SK-N-MC (cell line): ENCODE results near the gene PAM16.

Experiments
- DNase-seq: peaks from one replicate; pipeline ENCODE4 v3.0.0-alpha.2; 2011; ENCODE audit warnings: low read depth, low spot score
- H3K27ac ChIP-seq: fragments of 200-600 bp; sonication (generic); 2 replicates; pipeline ENCODE4 v1.5.1; 2016; ENCODE audit warnings: mixed run types
- H3K36me3 ChIP-seq: fragments of 200-600 bp; sonication (generic); 2 replicates; pipeline ENCODE4 v1.6.1; 2017; ENCODE audit warnings: antibody characterized with exemption, low read length, mixed read lengths; ENCODE audit not compliant: insufficient read depth
- H3K4me3 ChIP-seq: fragments of 200-600 bp; sonication (generic); 2 replicates; pipeline ENCODE4 v1.5.1; 2016
- H3K9ac ChIP-seq: fragments of 200-600 bp; sonication (generic); 2 replicates; pipeline ENCODE4 v1.8.0; 2017; ENCODE audit warnings: mixed run types, mixed read lengths; ENCODE audit not compliant: insufficient read length
- H3K9me3 ChIP-seq: fragments of 200-600 bp; sonication (generic); 2 replicates; pipeline ENCODE4 v1.6.1; 2017; ENCODE audit warnings: low read depth, mild to moderate bottlenecking, antibody characterized with exemption, low read length, moderate library complexity, mixed read lengths
- EZH2 ChIP-seq: fragments of 200-600 bp; sonication (generic); IDR thresholded peaks from one replicate; pipeline ENCODE4 v1.6.1; 2017; ENCODE audit warnings: antibody characterized with exemption
- FOXP2 ChIP-seq: optimal IDR thresholded peaks from 2 replicates; pipeline ENCODE3; 2011; ENCODE audit warnings: mild to moderate bottlenecking, moderate library complexity; ENCODE audit not compliant: insufficient read depth; ENCODE audit errors: extremely low read length, control extremely low read depth
- POLR2AphosphoS5 ChIP-seq: IDR thresholded peaks from 2 replicates; pipeline ENCODE4 v1.6.1; 2012; ENCODE audit warnings: mild to moderate bottlenecking, low read depth, low read length, borderline replicate concordance

PAM16 gene

DNA sequence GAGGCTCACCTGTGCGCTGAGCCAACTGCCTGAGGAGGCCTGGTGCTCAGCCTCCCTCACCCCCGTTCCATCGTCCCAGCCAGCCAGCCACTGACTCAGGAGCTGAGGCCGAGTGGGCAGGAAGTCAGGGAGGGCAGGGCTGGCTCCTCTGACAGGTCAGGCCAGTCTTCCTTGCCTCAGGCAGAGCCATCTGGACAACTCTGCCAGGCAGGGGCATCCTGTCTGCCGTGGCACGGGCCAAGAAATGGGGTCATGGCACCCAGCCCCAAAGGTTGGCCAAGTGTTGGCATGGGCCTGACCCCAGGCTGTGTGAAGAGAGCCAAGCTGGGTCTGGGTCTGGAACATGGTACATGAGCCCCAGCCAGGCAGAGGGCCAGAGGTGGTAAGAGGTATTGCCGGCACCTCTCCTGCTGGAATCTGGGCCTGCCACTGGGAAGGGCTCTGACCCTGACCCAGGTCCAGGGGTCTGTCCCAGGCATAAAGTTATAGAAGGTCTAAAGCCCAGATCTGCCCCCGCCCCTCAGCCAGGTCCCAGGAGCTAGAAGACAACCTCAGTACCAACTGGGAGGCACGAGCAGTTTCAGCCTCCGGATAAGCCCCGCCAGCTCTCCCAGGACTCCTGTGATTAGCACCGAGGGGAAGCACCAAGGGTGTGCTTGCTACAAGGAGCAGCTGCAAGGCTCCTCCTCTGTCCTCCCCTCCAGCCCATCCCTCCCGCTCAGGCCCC, 18.0 kb upstream of the PAM16 start:
- H3K9me3 ChIP-seq = no peaks in the 10 kb centered on the region
- TF ChIP-seq EZH2 (no peak), FOXP2 (no peak), POLR2AphosphoS5 (no peak)
- no peak overlapping the region for H3K27ac ChIP-seq
- no peak overlapping the region for H3K9ac ChIP-seq
- no peak overlapping the region for H3K4me3 ChIP-seq
- DNase-seq = no peak
- no peaks in the 10 kb centered on the region for H3K36me3 ChIP-seq

DNA sequence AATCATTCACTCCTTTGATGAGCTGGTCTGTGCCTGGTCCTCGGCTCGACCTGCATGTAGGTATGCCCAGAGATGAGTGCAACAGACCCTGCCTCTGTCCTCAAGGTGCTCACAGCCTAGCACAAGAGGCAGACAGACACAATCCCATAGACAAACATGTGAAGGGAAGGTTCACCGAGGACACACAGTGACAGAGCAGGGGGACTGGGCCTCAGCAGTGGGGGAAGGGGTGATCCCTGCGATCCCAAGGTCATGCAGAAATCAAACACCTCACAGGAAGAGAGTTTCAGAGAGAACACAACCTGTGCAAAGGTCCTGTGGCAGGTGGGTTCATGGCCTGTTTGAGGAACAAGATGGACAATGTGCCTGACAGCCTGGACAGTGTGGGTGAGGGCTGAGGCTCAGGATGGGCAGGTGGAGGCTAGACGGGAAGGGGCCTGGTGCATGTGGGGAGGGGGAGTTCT, 16.3 kb upstream of the PAM16 start:
- DNase-seq = no peak
- TF ChIP-seq POLR2AphosphoS5 (no peak), EZH2 (no peak), FOXP2 (no peak)
- H3K9me3 ChIP-seq = no peaks in the 10 kb centered on the region
- no peak overlapping the region for H3K9ac ChIP-seq
- no peaks in the 10 kb centered on the region for H3K36me3 ChIP-seq
- no peak overlapping the region for H3K4me3 ChIP-seq
- no peak overlapping the region for H3K27ac ChIP-seq

DNA sequence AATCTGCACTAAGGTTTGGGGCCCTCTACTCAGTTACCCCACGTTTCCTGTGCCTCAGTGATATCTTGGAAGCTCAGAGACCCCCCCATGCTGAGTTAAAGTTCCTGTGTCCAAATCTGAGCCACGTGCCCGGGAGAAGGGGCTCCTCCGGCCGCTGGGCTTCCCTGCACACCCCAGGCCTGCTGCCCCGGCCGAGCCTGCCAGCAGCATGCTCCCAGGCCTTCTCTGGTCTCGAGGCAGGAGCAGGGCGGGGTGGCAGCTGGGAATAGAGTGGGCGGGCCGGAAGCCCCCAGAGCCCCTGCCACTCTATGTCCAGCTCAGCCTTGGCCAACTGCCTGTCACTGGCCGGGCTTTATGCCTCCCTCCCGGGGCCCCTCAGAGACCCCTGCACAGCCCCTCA, 14.9 kb upstream of the PAM16 start:
- H3K9me3 ChIP-seq = no peaks in the 10 kb centered on the region
- DNase-seq = no peak
- no peaks in the 10 kb centered on the region for H3K36me3 ChIP-seq
- no peak for TF ChIP-seq EZH2
- no peak for TF ChIP-seq FOXP2
- TF ChIP-seq POLR2AphosphoS5 = no peak
- H3K9ac ChIP-seq = no peak overlapping the region
- no peak overlapping the region for H3K4me3 ChIP-seq
- H3K27ac ChIP-seq = no peak overlapping the region

DNA sequence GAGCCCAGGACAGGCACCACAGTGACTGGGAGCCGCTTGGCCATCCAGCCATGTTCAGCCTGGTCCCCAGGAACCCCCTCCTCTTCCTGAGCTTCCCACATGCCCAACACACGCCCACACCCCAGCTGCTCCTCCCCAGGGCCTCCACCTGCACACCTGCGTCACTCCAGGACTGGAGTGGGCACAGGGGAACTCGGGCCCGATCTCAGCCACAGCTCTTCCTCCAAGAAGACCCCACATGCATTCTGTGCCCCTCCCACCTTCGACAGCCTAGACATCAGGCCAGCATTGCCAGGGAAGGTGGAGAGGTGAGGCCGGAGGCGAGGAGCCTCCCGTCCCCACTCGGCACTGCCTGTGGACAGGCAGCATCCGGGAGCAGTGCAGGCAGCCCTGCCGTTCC, 14.5 kb upstream of the PAM16 start:
- DNase-seq = no peak
- no peak overlapping the region for H3K4me3 ChIP-seq
- no peak for TF ChIP-seq POLR2AphosphoS5
- no peak for TF ChIP-seq FOXP2
- no peak for TF ChIP-seq EZH2
- H3K9ac ChIP-seq = no peak overlapping the region
- no peak overlapping the region for H3K27ac ChIP-seq
- H3K9me3 ChIP-seq = no peaks in the 10 kb centered on the region
- no peaks in the 10 kb centered on the region for H3K36me3 ChIP-seq

DNA sequence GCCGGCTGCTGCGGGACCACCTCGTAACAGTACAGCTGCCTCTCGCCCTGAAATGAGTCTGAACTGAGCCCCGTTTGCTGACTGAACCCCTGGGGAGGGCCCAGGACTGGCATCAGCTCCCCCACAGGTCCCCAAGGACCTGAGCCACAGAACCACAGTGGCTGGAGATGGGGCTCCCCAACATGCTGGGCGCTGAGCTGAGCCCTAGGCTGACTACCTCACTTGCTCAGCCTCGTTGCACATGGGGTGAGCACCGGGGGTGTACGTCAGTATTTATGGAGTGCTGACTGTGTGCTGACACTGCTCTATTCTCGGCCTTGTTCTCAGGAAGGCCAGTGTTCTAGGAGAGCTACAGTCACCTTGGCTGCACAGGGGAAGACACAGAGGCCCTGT, 13.9 kb upstream of the PAM16 start:
- Histone ChIP-seq H3K9me3 (no peaks in the 10 kb centered on the region), H3K36me3 (no peaks in the 10 kb centered on the region), H3K9ac (no peak overlapping the region), H3K4me3 (no peak overlapping the region), H3K27ac (no peak overlapping the region)
- TF ChIP-seq EZH2 = no peak
- no peak for TF ChIP-seq FOXP2
- no peak for TF ChIP-seq POLR2AphosphoS5
- no peak for DNase-seq

DNA sequence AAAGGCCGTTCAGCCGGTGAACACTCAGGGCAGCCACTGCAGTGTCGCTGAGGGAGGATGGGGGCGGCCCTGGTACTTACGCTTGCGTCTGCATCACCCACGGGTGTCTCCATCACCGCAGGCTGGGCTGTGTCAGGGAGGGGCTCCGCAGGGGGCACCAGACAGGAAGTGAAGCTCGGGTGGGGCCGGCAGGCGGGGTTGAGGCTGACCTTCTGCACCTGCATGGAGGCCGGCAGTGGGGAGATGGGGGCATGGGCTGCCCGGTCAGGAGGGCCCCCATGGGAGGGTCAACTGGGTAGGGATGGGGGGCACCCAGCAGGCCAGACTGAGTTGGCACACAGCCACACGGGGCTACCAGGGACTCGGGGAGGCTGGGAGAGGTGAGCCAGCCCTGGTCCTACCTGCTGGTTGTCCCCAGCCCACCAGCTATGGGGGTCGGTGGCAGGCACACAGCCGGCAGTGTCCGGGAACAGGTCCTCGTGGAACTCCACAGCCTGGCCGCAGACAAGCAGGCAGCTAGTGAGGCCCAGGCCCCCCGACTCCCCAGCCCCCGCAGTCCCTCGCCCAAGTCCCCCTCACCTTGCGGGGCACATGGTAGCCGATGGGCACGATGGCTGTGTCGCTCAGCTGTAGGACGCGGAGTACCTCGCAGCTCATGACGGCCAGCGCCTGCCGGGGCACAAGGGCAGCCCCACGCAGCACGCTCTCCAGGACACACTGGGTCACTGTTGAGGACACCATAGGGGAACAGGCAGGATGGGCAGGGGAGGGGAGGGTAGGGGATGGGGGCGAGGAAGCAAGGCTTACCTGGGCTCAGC, 13.3 kb upstream of the PAM16 start:
- Histone ChIP-seq H3K9ac (no peak overlapping the region), H3K27ac (no peak overlapping the region), H3K9me3 (no peaks in the 10 kb centered on the region), H3K4me3 (no peak overlapping the region), H3K36me3 (no peaks in the 10 kb centered on the region)
- no peak for DNase-seq
- TF ChIP-seq FOXP2 (no peak), POLR2AphosphoS5 (no peak), EZH2 (no peak)

DNA sequence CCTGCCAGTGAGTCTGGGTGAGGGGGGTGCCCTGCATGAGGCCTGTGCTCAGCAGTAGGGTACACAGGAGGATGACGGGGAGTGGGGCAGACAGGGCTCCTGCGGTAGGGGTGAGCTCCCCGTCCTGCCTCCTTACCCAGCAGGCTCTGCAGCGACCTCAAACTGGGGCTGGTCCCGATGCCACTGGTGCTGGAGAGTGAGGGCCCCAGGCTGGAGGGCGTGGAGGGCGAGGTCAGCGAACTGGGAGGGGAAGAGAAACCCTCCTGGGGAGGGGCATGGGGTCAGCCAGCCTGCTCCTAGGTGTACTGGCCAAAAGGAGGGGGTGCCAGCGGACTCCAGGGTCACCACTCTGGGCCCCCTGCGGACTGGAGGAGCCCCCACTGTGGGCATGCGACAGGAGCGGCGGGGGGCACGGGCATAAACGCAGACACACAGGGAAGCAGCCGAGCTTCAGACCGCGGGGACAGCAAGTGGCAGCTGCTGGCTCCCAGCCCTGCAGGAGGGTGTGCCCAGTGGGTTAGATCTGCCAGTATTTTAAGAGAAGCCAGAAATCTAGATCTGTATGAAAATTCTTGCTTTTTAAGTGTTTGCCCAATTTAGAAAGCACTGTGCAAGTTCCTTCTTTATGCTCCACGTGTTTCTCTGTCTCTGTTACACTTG, 11.5 kb upstream of the PAM16 start:
- Histone ChIP-seq H3K27ac (no peak overlapping the region), H3K36me3 (no peaks in the 10 kb centered on the region), H3K9ac (no peak overlapping the region), H3K9me3 (no peaks in the 10 kb centered on the region), H3K4me3 (no peak overlapping the region)
- TF ChIP-seq POLR2AphosphoS5 (no peak), EZH2 (no peak)
- no peak for DNase-seq

DNA sequence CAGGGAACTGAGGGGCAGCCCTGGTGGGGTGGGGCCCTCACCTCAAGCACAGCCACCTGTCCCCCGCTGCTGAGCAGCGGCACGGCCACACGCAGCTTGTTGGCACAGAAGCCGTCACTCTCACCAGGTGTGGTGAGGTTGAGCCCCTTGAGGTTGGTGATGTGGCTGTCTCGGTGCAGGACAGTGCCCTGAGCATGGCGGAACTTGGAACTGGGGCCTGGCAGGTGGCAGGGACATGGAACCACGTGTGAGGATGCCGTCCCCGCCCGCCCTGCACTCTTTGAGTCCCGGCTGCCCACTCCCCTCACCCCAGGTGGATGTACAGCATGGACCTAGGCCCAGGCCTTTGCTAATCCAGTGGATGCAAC, 10.8 kb upstream of the PAM16 start:
- Histone ChIP-seq H3K36me3 (no peaks in the 10 kb centered on the region), H3K9me3 (no peaks in the 10 kb centered on the region), H3K9ac (no peak overlapping the region), H3K27ac (no peak overlapping the region), H3K4me3 (no peak overlapping the region)
- TF ChIP-seq EZH2 = no peak
- no peak for TF ChIP-seq POLR2AphosphoS5
- no peak for TF ChIP-seq FOXP2
- no peak for DNase-seq
